Measurements from ENCODE around the gene TMPRSS9. TPM values are rescaled to one million over a fixed set of nuclear protein-coding genes. Genes with fewer than 3 reads are reported as not detected.
"Not testable (repeated sequence)": the region's sequence is repeated elsewhere in the genome, so short reads cannot be mapped to it uniquely, and the experiment has no call there.

The TMPRSS9 gene
- total RNA-seq, 1 experiment from 2014 or later = 0.66 TPM

DNA sequence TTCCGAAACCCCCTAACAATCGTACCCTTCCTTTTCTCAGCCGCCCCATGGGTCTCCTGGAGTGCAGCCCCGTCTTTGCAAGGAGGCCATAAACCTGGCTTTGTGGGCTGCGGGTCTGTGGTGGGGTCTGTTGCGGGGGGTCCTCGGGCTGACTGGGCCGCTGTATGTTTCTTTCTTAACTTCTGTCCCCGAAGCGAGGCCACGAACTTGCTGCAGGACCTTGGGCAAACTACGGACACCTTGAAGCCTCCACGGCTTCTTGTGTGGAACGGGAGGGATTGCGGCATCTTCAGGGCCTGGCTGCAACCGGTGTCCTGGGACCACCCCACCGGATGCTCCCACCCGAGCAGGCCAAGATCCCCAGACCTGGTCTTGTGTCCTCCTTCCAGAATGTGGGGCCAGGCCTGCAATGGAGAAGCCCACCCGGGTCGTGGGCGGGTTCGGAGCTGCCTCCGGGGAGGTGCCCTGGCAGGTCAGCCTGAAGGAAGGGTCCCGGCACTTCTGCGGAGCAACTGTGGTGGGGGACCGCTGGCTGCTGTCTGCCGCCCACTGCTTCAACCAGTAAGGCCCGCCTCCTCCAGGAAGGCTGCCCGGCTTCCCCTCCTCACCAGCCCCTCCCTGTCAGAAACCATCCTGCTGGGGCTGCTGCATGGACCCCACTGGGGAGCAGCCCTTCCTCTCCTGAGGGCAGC lies 55.4 kb downstream of the TMPRSS9 start:
- POLR2A ChIA-PET = no interaction called here
- Histone ChIP-seq H3K9me3 (no peaks in the 10 kb centered on the region), H3K36me3 (ENCODE audit: control insufficient read depth, insufficient read depth, low read length) (no peaks in the 10 kb centered on the region), H3K4me1 (no peaks in the 10 kb centered on the region), H3K4me3 (ENCODE audit: low read depth, low read length) (no peak overlapping the region), H3K27me3 (replicated peaks; ENCODE audit: control insufficient read depth, insufficient read depth, low read length) (no peaks in the 10 kb centered on the region)
- Mint-ChIP-seq H3K4me3 (ENCODE audit: unreplicated experiment) (no peak overlapping the region), H3K27me3 (ENCODE audit: insufficient read depth, unreplicated experiment) (no peaks in the 10 kb centered on the region), H3K4me1 (ENCODE audit: low read depth, unreplicated experiment) (no peaks in the 10 kb centered on the region), H3K36me3 (ENCODE audit: insufficient read depth, unreplicated experiment) (peaks cover 20% of the 10 kb centered on the region), H3K27ac (ENCODE audit: unreplicated experiment) (no peak overlapping the region), H3K9me3 (ENCODE audit: unreplicated experiment) (no peaks in the 10 kb centered on the region)
- TF ChIP-seq, protein P1, sequence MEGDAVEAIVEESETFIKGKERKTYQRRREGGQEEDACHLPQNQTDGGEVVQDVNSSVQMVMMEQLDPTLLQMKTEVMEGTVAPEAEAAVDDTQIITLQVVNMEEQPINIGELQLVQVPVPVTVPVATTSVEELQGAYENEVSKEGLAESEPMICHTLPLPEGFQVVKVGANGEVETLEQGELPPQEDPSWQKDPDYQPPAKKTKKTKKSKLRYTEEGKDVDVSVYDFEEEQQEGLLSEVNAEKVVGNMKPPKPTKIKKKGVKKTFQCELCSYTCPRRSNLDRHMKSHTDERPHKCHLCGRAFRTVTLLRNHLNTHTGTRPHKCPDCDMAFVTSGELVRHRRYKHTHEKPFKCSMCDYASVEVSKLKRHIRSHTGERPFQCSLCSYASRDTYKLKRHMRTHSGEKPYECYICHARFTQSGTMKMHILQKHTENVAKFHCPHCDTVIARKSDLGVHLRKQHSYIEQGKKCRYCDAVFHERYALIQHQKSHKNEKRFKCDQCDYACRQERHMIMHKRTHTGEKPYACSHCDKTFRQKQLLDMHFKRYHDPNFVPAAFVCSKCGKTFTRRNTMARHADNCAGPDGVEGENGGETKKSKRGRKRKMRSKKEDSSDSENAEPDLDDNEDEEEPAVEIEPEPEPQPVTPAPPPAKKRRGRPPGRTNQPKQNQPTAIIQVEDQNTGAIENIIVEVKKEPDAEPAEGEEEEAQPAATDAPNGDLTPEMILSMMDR (IDR thresholded peaks at IDR 0.05; ENCODE audit: insufficient read depth in 1 of 2, low read depth in 1 of 2, low read length in 1 of 2, severe bottlenecking in 1 of 2, unreplicated experiment in 1 of 2) = no peak
- BruUV-seq (replicated peaks) = no TSS peak
- intact Hi-C loops (cut with micrococcal nuclease; ENCODE audit: unreplicated experiment) = no loop called here
- CTCF ChIA-PET = no interaction called here
- no peak for DNase-seq

DNA sequence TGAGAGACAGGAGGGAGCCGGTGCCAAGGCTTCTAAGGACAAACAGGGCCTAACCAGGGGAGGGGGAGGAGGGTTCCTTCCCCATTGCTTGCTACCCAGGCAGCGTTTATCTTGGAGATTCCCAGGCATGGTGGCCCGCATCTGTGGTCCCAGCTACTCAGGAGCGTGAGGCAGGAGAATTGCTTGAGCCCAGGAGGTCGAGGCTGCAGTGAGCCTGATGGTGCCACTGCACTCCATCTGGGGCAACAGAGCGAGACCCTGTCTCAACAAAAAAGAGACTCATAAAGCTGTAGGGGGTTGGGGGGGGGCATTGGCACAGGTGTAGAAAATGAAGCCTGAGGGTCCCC lies 55.9 kb downstream of the TMPRSS9 start:
- no peaks in the 10 kb centered on the region for H3K4me1 ChIP-seq
- intact Hi-C loops (cut with micrococcal nuclease; ENCODE audit: unreplicated experiment) = no loop called here
- Mint-ChIP-seq H3K36me3 (ENCODE audit: insufficient read depth, unreplicated experiment) (peaks cover 20% of the 10 kb centered on the region), H3K27me3 (ENCODE audit: insufficient read depth, unreplicated experiment) (no peaks in the 10 kb centered on the region), H3K27ac (ENCODE audit: unreplicated experiment) (no peak overlapping the region), H3K4me3 (ENCODE audit: unreplicated experiment) (no peak overlapping the region), H3K4me1 (ENCODE audit: low read depth, unreplicated experiment) (no peaks in the 10 kb centered on the region), H3K9me3 (ENCODE audit: unreplicated experiment) (no peaks in the 10 kb centered on the region)
- H3K36me3 ChIP-seq (ENCODE audit: control insufficient read depth, insufficient read depth, low read length) = no peaks in the 10 kb centered on the region
- ChIA-PET CTCF (no interaction called here), POLR2A (no interaction called here)
- no peaks in the 10 kb centered on the region for H3K9me3 ChIP-seq
- no peaks in the 10 kb centered on the region for H3K27me3 ChIP-seq (replicated peaks; ENCODE audit: control insufficient read depth, insufficient read depth, low read length)
- no peak for DNase-seq
- TF ChIP-seq, protein P1 (IDR thresholded peaks at IDR 0.05; ENCODE audit: insufficient read depth in 1 of 2, low read depth in 1 of 2, low read length in 1 of 2, severe bottlenecking in 1 of 2, unreplicated experiment in 1 of 2) = no peak
- no TSS peak for BruUV-seq (replicated peaks)
- no peak overlapping the region for H3K4me3 ChIP-seq (ENCODE audit: low read depth, low read length)

DNA sequence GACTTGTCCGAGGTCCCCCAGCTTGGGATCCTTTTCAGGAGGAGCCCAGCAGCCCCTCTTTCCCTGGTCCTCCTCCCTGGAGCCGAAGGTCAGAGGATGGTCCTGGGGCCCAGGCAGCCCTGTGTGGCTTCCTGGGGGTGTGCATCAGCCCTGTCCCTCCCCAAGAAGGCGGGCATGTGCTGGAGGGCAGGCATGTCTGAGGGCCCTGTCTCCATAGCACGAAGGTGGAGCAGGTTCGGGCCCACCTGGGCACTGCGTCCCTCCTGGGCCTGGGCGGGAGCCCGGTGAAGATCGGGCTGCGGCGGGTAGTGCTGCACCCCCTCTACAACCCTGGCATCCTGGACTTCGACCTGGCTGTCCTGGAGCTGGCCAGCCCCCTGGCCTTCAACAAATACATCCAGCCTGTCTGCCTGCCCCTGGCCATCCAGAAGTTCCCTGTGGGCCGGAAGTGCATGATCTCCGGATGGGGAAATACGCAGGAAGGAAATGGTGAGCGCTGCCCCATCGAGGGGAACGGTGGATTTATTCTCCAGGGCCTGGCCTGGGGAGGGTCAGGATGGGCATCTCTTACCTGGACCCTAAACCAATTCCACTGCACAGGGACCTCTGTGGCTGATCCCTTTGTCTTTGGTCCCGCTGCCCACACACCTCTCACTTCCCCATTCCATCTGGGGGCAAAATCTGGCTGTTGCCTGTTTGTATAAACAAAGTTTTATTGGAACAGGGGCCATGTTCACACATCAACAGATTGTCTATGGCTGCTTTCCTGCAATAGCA lies 56.4 kb downstream of the TMPRSS9 start:
- CTCF ChIA-PET = no interaction called here
- TF ChIP-seq, protein P1 (IDR thresholded peaks at IDR 0.05; ENCODE audit: insufficient read depth in 1 of 2, low read depth in 1 of 2, low read length in 1 of 2, severe bottlenecking in 1 of 2, unreplicated experiment in 1 of 2) = no peak
- no peaks in the 10 kb centered on the region for H3K4me1 ChIP-seq
- no peak overlapping the region for H3K4me3 ChIP-seq (ENCODE audit: low read depth, low read length)
- no peaks in the 10 kb centered on the region for H3K4me1 Mint-ChIP-seq (ENCODE audit: low read depth, unreplicated experiment)
- no peaks in the 10 kb centered on the region for H3K36me3 ChIP-seq (ENCODE audit: control insufficient read depth, insufficient read depth, low read length)
- intact Hi-C loops (cut with micrococcal nuclease; ENCODE audit: unreplicated experiment) = no loop called here
- H3K9me3 Mint-ChIP-seq (ENCODE audit: unreplicated experiment) = no peaks in the 10 kb centered on the region
- H3K4me3 Mint-ChIP-seq (ENCODE audit: unreplicated experiment) = no peak overlapping the region
- POLR2A ChIA-PET = no interaction called here
- H3K27ac Mint-ChIP-seq (ENCODE audit: unreplicated experiment) = no peak overlapping the region
- no peak for DNase-seq
- BruUV-seq (replicated peaks) = no TSS peak
- H3K27me3 Mint-ChIP-seq (ENCODE audit: insufficient read depth, unreplicated experiment) = no peaks in the 10 kb centered on the region
- H3K27me3 ChIP-seq (replicated peaks; ENCODE audit: control insufficient read depth, insufficient read depth, low read length) = no peaks in the 10 kb centered on the region
- H3K36me3 Mint-ChIP-seq (ENCODE audit: insufficient read depth, unreplicated experiment) = peaks cover 20% of the 10 kb centered on the region
- H3K9me3 ChIP-seq = no peaks in the 10 kb centered on the region

DNA sequence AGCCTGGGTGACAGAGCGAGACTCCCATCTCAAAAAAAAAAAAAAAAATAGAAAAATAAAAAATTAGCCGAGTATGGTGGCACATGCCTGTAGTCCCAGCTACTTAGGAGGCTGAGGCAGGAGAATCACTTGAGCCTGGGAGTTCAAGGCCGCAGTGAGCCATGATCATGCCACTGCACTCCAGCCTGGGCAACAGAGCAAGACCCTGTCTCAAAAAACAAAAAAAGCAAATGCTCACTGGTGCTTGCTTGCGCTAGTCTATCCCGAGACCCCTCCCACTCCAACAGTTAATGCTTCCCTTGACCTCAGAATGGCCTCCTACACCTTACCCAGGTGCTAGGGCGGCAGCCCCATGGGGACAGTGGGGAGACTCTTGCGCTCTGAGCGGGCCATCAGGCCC lies 57.4 kb downstream of the TMPRSS9 start:
- intact Hi-C loops (cut with micrococcal nuclease; ENCODE audit: unreplicated experiment); H3K4me3 ChIP-seq (ENCODE audit: low read depth, low read length); H3K27me3 ChIP-seq (replicated peaks; ENCODE audit: control insufficient read depth, insufficient read depth, low read length); H3K27me3 Mint-ChIP-seq (ENCODE audit: insufficient read depth, unreplicated experiment); H3K4me1 Mint-ChIP-seq (ENCODE audit: low read depth, unreplicated experiment); H3K9me3 Mint-ChIP-seq (ENCODE audit: unreplicated experiment); POLR2A ChIA-PET; H3K9me3 ChIP-seq; H3K4me3 Mint-ChIP-seq (ENCODE audit: unreplicated experiment); H3K4me1 ChIP-seq; DNase-seq; H3K36me3 ChIP-seq (ENCODE audit: control insufficient read depth, insufficient read depth, low read length); H3K27ac Mint-ChIP-seq (ENCODE audit: unreplicated experiment); CTCF ChIA-PET; BruUV-seq (replicated peaks): not testable (repeated sequence)
- peaks cover 20% of the 10 kb centered on the region for H3K36me3 Mint-ChIP-seq (ENCODE audit: insufficient read depth, unreplicated experiment)

Data from Caco-2 (cell line).